ENCODE measurements around the gene BMPR1B.

- TF ChIP-seq, protein P1, sequence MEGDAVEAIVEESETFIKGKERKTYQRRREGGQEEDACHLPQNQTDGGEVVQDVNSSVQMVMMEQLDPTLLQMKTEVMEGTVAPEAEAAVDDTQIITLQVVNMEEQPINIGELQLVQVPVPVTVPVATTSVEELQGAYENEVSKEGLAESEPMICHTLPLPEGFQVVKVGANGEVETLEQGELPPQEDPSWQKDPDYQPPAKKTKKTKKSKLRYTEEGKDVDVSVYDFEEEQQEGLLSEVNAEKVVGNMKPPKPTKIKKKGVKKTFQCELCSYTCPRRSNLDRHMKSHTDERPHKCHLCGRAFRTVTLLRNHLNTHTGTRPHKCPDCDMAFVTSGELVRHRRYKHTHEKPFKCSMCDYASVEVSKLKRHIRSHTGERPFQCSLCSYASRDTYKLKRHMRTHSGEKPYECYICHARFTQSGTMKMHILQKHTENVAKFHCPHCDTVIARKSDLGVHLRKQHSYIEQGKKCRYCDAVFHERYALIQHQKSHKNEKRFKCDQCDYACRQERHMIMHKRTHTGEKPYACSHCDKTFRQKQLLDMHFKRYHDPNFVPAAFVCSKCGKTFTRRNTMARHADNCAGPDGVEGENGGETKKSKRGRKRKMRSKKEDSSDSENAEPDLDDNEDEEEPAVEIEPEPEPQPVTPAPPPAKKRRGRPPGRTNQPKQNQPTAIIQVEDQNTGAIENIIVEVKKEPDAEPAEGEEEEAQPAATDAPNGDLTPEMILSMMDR (IDR thresholded peaks at IDR 0.05) = no peak
- no peak for TF ChIP-seq POLR2A (IDR thresholded peaks at IDR 0.05)
Measured at GRCh38 chr4:95193391-95194224, 435.9 kb downstream of the BMPR1B start.

Data from right lobe of liver (tissue), 4 donors.